Mononuclear cell (primary cell): Measurements from ENCODE around the gene KIAA0825. TPM values are rescaled to one million over a fixed set of nuclear protein-coding genes. Genes with fewer than 3 reads are reported as not detected.
"Not testable (repeated sequence)": the region's sequence is repeated elsewhere in the genome, so short reads cannot be mapped to it uniquely, and the experiment has no call there.

Experiments used
- H3K27me3 ChIP-seq: 2 replicates; pipeline ENCODE4 v1.6.0; 2011; ENCODE audit warnings: low read length, control low read depth; ENCODE audit not compliant: insufficient read depth
- H3K4me1 ChIP-seq: 2 replicates; pipeline ENCODE4 v1.5.1; 2011; ENCODE audit warnings: mild to moderate bottlenecking, low read length, control low read depth; ENCODE audit not compliant: insufficient read depth
- H3K4me3 ChIP-seq: 2 replicates; pipeline ENCODE4 v1.5.1; 2011; ENCODE audit warnings: mild to moderate bottlenecking, low read length, moderate library complexity
- H3K9me3 ChIP-seq: 2 replicates; pipeline ENCODE4 v1.5.1; 2011; ENCODE audit warnings: low read depth, mild to moderate bottlenecking, control low read depth, low read length
- total RNA-seq: library from RNA; depleted of rRNA; stranded (reverse); fragments of >200 nt; gene quantifications from one replicate; pipeline ENCODE4 v1.2.3, GENCODE V29; 2012

The KIAA0825 gene
- total RNA-seq, 1 donor, result 2.5 TPM

DNA sequence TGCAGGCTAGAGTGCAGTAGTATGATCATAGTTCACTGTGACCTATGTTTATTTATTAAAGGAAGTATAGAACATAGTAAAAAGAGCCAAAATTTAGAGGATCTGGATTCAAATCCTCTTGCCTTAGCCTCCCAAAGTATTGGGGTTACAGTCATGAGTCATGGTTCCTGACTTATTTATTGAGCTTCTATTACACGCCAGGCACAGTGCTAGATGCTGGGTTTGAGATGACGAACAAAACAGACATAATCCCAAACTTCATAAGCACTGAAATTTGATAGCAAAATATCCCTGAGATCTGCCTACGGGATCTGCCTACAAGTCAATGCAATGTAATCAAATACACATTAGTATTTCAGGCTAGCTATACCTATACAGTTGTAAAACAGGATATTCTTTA lies 2.5 kb downstream of the KIAA0825 start:
- Histone ChIP-seq H3K9me3 (no peaks in the 10 kb centered on the region), H3K4me3 (no peak overlapping the region), H3K27me3 (no peaks in the 10 kb centered on the region), H3K4me1 (peaks cover 20% of the 10 kb centered on the region)

DNA sequence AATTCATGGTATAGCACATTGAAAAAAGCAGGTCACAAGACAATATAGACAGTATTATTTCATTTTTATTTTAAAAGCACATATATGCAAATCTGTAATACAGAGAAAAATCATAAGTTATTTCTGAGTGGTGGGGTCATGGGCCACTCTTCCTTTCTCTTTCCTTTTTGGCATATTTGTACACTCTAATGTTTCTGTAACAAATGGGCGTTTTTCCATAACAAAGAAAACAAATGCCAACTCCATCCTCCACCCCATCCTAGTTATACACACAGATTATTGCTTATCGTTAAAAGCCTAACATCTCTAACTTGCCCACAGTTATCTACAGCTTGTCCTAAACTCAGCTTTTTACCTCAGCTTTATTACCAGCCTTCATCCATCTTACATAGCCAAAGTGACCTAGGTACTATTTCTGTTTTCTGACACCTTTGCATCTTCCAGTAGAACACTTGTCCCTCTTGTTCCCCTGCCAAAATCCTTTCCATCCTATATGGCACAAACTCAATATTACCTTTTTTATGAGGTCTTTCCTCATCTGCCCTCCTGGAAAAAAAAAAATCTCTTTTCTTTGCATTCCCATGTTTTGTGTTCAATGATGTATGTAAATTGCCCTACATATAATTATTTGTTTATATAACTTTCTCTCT lies 4.1 kb downstream of the KIAA0825 start:
- Histone ChIP-seq H3K4me1 (peaks cover 12% of the 10 kb centered on the region), H3K9me3 (no peaks in the 10 kb centered on the region), H3K27me3 (no peaks in the 10 kb centered on the region), H3K4me3 (no peak overlapping the region)

DNA sequence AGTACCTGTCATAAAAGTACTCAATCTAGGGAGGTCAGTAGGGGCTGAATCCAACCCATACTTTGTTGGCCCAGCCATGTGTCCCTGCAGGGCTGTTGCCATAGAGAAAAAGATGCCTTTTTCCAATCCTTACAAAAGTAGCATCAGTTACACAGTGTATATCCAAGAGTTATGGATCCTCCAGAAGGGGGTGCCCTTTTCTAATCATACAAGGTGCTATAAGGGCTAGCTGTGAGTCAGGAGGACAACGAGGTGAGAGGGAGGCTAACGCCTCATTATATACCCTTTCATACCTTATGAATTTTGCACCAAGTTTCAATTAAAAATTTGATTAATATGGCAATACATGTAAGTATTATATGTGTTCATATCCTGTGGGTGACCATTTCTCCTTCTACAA lies 4.8 kb downstream of the KIAA0825 start:
- H3K4me1 ChIP-seq, result peaks cover 9% of the 10 kb centered on the region
- no peaks in the 10 kb centered on the region for H3K9me3 ChIP-seq
- H3K4me3 ChIP-seq, result no peak overlapping the region
- H3K27me3 ChIP-seq, result no peaks in the 10 kb centered on the region

DNA sequence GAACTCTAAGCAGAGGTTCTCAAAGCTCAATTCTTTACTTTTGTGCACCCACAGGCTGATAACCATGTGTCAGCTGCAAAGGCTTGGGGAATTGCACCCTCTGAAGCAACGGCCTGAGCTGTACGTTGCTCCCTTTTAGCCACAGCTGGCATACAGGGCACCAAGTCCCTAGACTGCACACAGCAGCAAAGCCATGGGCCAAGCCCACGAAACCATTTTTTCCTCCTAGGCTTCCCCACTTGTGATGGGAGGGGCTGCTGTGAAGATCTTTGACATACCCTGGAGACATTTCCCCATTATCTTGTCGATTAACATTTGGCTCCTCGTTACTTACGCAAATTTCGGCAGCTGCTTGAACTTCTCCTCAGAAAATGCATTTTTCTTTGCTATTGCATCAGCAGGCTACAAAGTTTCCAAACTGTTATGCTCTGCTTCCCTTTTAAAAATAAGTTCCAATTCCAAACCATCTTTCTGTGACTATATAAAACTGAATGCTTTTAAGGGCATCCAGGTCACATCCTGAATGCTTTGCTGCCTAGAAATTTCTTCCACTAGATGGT lies 23.0 kb downstream of the KIAA0825 start:
- peaks cover 17% of the 10 kb centered on the region for H3K4me1 ChIP-seq
- no peak overlapping the region for H3K4me3 ChIP-seq
- no peaks in the 10 kb centered on the region for H3K27me3 ChIP-seq
- H3K9me3 ChIP-seq, result peaks cover 4% of the 10 kb centered on the region

DNA sequence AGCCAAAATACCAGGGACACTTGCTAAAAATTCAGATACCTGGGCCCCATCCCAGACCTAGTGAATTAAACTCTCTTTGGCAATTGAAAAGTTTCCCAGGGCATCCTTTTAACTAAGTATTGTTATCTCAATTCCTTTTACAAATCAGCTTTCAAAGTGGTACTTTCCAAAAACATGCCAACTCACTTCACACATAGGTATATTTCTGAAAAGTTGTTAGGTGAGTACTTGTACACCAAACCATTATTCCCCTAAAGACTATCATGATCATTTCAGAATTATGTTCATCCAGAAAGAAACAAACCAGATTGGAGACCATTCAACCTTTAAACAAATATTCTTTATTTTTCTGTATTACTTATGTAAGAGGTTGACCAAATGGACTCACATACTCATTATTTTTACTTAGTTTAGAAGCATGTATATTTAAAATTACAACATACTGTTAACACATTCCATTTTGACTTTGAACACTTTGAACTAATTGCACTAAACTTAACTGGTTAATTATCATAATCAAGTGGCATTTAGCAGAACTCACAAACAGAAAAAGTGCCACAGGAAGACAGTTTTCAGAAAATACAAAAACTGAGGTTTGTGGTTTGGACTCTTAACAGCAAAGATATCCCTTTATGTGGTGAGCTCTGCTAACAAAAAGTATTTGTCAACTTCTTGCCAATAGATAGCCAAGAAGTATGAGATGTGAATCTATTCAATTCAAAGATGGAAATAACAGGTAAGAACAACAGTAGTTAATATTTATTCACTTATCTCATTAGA lies 40.7 kb downstream of the KIAA0825 start:
- H3K4me1 ChIP-seq, result peaks cover 3% of the 10 kb centered on the region
- no peaks in the 10 kb centered on the region for H3K27me3 ChIP-seq
- no peaks in the 10 kb centered on the region for H3K9me3 ChIP-seq
- no peak overlapping the region for H3K4me3 ChIP-seq

DNA sequence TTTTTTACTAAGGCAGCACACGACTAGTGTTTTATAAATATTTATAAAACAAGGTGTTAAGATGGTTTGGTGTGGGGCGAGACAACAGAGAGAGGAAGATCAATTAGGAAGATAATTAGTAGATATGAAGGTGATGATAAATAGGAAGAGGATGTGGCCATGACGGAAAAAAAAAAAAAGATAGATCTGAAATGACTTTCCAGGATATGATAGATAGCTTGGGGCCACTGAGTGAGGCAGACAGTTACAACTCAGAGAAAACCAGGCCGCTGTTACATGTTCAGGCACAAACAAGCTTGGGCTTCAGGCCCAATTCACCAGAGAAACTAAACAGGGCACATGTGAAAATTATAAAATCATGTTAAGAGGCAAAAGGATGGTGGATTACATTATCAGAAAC lies 43.2 kb downstream of the KIAA0825 start:
- Histone ChIP-seq H3K27me3 (no peaks in the 10 kb centered on the region), H3K4me3 (no peak overlapping the region), H3K9me3 (no peaks in the 10 kb centered on the region), H3K4me1 (peaks cover 3% of the 10 kb centered on the region)

DNA sequence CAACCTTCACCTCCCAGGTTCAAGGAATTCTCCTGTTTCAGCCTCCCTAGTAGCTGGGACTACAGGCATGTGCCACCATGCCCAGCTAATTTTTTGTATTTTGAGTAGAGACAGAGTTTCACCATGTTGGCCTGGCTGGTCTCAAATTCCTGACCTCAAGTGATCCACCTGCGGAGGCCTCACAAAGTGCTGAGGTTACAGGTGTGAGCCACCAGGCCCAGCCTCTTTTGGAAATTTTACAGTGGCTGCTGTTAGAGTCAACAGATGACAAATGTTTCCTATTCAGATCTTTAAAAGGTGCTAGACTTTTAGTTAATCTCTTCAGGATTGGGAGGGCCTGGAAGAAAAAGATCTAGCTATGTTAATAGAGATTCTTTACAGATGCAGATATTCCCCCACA lies 45.1 kb downstream of the KIAA0825 start:
- not testable (repeated sequence) for H3K4me3 ChIP-seq, H3K9me3 ChIP-seq, H3K4me1 ChIP-seq, H3K27me3 ChIP-seq

DNA sequence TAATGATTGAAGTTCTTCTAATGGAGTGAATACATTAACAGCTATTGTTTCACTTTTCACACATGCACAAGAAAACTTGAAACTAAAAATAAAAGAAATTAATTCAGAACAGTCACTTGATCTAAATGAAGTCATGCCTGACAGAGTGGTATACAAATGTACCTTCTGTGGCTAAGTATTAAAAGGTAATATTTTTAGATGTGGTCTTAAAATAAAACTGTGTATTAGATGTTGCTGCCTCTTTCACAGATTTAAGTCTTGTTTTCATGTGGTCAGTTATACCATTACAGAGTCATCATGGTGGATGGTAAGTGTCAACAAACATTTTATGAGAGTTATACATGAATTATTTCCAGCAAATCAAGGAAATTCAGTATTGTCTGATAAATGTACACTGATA lies 47.0 kb downstream of the KIAA0825 start:
- no peak overlapping the region for H3K4me3 ChIP-seq
- no peaks in the 10 kb centered on the region for H3K4me1 ChIP-seq
- H3K27me3 ChIP-seq, result no peaks in the 10 kb centered on the region
- H3K9me3 ChIP-seq, result no peaks in the 10 kb centered on the region

DNA sequence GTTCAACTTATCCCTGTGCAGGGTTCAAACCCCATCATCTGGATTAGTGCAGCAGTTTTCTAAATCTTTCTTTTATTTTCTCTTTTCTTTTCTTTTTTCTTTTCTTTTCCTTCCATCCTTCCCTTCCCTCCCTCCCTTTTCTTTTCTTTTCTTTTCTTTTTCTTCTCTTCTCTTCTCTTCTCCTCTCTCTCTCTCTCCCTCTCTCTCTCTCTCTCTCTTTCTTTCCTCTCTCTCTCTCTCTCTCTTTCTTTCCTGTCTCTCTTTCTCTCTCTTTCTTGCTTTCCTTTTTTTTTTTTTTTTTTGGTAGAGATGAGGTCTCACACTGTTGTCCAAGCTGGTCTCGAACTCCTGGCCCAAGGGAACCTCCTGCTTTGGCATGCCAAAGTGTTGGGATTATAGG lies 53.6 kb downstream of the KIAA0825 start:
- H3K4me1 ChIP-seq, result no peaks in the 10 kb centered on the region
- H3K4me3 ChIP-seq, result no peak overlapping the region
- H3K27me3 ChIP-seq, result no peaks in the 10 kb centered on the region
- no peaks in the 10 kb centered on the region for H3K9me3 ChIP-seq

DNA sequence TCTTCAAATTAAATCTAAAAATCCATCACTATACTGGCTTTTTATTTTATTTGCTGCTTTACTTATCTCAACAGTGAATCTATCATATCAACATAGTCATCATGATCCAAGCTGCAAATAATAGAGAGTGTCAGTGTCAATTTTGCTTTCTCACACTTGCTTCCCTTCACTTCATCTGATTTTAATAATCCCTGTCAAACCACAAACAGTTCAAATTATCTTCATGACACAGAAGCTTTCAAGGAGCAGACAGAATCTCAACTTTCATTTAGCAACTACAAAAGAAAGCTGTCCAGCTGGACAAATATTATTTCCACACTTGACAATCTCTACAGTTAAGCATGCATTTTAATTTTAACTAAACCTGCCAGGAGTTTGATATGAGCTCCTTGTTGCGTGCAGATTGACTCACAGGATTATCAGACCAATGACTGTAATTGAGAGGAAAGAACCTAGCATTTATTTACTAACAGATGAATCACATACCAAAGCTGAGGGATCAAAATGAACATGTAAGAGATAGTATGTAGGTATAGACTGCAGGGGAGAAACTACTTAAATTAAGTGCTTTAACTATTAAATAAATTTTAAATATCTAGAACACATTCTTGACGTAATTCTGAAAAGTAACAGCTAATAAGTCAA lies 56.0 kb downstream of the KIAA0825 start:
- Histone ChIP-seq H3K4me1 (no peaks in the 10 kb centered on the region), H3K4me3 (no peak overlapping the region), H3K9me3 (no peaks in the 10 kb centered on the region), H3K27me3 (no peaks in the 10 kb centered on the region)

DNA sequence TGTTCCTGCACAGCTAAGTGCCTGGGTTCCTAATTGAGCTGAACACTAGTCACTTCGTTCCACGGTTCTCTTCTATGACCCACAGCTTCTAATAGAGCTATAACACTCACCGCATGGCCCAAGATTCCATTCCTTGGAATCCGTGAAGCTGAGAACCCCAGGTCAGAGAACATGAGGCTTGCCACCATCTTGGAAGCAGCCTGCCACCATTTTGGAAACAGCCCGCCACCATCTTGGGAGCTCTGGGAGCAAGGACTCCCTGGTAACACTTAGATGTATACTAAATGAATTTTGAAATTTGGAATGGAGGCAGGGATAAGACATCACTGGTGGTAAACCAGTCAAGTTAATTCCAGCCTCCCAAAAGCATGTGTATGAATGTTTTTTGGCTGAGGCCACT lies 60.4 kb downstream of the KIAA0825 start:
- Histone ChIP-seq H3K4me3 (no peak overlapping the region), H3K9me3 (no peaks in the 10 kb centered on the region), H3K4me1 (no peaks in the 10 kb centered on the region), H3K27me3 (no peaks in the 10 kb centered on the region)

DNA sequence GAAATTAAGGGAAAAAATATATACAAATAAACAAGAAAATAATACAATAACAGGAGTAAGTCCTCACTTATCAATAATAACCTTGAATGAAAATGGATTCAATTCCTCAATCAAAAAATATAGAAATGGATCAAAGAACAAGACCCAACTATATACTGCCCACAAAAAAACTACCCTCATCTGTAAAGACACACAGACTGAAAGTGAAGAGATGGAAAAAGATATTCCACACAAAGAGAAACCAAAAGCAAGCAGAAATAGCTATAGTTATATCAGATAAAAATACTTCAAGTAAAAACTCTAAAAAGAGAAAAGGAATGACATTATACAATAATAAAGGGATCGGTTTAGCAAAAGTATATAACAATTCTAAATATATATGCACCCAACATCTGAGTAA lies 66.5 kb downstream of the KIAA0825 start:
- Histone ChIP-seq H3K4me3 (no peak overlapping the region), H3K9me3 (no peaks in the 10 kb centered on the region), H3K4me1 (no peaks in the 10 kb centered on the region), H3K27me3 (no peaks in the 10 kb centered on the region)

DNA sequence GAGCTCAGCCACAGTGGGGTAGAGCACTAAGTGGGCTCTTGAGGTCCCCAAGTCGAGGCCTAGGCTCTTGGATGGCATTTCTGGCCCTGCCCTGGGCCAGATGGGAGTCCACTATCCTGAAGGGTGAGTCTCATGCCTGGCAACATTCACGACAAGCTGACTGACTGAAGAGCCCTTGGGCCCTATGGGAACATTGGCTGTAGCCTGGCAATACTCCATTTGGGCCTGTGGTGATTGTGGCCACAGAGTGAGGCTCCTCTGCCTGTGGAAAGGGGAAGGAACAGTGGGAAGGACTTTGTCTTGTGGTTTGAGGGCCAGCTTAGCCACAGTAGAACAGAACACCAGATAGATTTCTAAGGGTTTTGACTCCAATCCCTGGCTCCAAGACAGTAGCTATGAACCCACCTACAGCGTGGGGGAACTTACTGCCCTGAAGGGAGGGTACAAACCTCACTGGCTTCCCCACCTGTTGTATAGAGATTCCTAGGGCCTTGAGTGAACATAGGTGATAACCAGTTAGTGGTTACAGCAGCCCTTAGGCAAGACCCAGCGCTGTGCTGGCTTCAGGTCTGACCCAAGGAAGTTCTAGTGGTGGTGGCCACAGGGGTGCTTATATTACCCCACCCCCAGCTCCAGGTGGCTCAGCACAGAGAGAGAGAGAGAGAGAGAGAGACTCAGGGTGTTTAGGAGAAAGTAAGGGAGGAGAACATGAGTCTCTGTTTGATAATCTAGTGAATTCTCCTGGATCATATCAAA lies 72.4 kb downstream of the KIAA0825 start:
- H3K9me3 ChIP-seq, result peaks cover 7% of the 10 kb centered on the region
- H3K4me3 ChIP-seq, result no peak overlapping the region
- peaks cover 34% of the 10 kb centered on the region for H3K4me1 ChIP-seq
- H3K27me3 ChIP-seq, result no peaks in the 10 kb centered on the region

DNA sequence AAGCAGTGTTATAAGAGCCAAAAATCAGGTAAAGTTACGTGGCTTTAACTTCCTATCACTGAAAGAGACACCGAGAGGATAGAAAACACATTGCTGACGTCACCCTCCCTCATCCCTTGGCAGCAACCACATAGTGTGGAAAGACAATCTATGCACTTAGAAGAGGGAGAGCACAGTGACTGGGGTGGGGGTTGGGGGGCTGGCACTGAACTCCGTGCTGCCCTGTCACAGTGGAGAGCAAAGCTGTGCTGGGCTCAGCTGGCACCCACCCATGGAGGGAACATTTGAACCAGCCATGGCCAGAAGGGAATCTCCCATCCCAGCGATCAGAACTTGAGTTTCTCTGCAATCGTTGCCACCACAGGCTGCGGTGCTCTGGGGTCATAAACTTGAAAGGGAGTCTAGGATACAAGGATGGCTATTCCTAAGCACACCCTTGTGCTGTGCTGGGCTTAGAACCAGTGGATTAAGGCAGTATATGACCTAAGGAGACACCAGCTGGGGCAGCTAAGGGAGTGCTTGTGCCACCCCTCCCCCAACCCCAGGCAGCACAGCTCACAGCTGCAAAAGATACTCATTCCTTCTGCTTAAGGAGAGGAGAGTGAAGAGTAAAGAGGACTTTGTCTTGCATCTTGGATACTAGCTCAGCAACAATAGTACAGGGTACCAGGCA lies 73.4 kb downstream of the KIAA0825 start:
- peaks cover 10% of the 10 kb centered on the region for H3K9me3 ChIP-seq

More for the DNA sequence above, 73.4 kb downstream of the KIAA0825 start:
- no peak overlapping the region for H3K4me3 ChIP-seq
- peaks cover 34% of the 10 kb centered on the region for H3K4me1 ChIP-seq
- no peaks in the 10 kb centered on the region for H3K27me3 ChIP-seq
